Endometrial microvascular endothelial cells (primary cell): ENCODE measurements around the gene CEP152. TPM values are rescaled to one million over a fixed set of nuclear protein-coding genes. Genes with fewer than 3 reads are reported as not detected.
"Not testable (repeated sequence)": the region's sequence is repeated elsewhere in the genome, so short reads cannot be mapped to it uniquely, and the experiment has no call there.

Experiments used
- in situ Hi-C: cut with HindIII; loops from 2 replicates; pipeline ENCODE4 v1.10.0; 2017; ENCODE audit warnings: low sequenced_read_pairs, low pct_unique_long_range_greater_than_20kb; ENCODE audit errors: inconsistent ontology term
- total RNA-seq: library from RNA; depleted of rRNA; stranded (reverse); fragments of >200 nt; gene quantifications from one replicate; pipeline ENCODE4 v1.2.3, GENCODE V29; 2015; ENCODE audit errors: inconsistent ontology term

Gene CEP152
- total RNA-seq, 1 donor from 2014 or later, result 3.4 TPM

GRCh38 chr15:48811325-48811958 is 573 bp upstream of the CEP152 start:
- in situ Hi-C loops, result no loop called here

- in situ Hi-C loops, result no loop called here
Measured at GRCh38 chr15:48806151-48806550, 4.7 kb downstream of the CEP152 start.

GRCh38 chr15:48805591-48805990 is 5.3 kb downstream of the CEP152 start:
- in situ Hi-C loops, result no loop called here

- in situ Hi-C loops, result no loop called here
Measured at GRCh38 chr15:48803877-48804276, 7.0 kb downstream of the CEP152 start.

GRCh38 chr15:48802867-48803266 is 8.0 kb downstream of the CEP152 start:
- in situ Hi-C loops, result no loop called here

GRCh38 chr15:48802257-48802656 is 8.6 kb downstream of the CEP152 start:
- in situ Hi-C loops, result no loop called here

- in situ Hi-C loops, result no loop called here
Measured at GRCh38 chr15:48800811-48801455, 9.9 kb downstream of the CEP152 start.

- in situ Hi-C loops, result no loop called here
Measured at GRCh38 chr15:48800245-48800644, 10.6 kb downstream of the CEP152 start.

- in situ Hi-C loops, result no loop called here
Measured at GRCh38 chr15:48798319-48798718, 12.6 kb downstream of the CEP152 start.

- in situ Hi-C loops, result no loop called here
Measured at GRCh38 chr15:48796930-48797329, 13.9 kb downstream of the CEP152 start.

- in situ Hi-C loops, result no loop called here
Measured at GRCh38 chr15:48796521-48796920, 14.3 kb downstream of the CEP152 start.

- in situ Hi-C loops, result no loop called here
Measured at GRCh38 chr15:48795901-48796300, 15.0 kb downstream of the CEP152 start.

- in situ Hi-C loops, result no loop called here
Measured at GRCh38 chr15:48794697-48795134, 16.2 kb downstream of the CEP152 start.

- in situ Hi-C loops, result no loop called here
Measured at GRCh38 chr15:48792408-48792807, 18.5 kb downstream of the CEP152 start.

GRCh38 chr15:48790466-48791115 is 20.3 kb downstream of the CEP152 start:
- in situ Hi-C loops, result not testable (repeated sequence)

- in situ Hi-C loops, result no loop called here
Measured at GRCh38 chr15:48785712-48786111, 25.2 kb downstream of the CEP152 start.

GRCh38 chr15:48785195-48785594 is 25.7 kb downstream of the CEP152 start:
- in situ Hi-C loops, result no loop called here

GRCh38 chr15:48784756-48785155 is 26.1 kb downstream of the CEP152 start:
- in situ Hi-C loops, result no loop called here

- in situ Hi-C loops, result no loop called here
Measured at GRCh38 chr15:48782911-48783310, 28.0 kb downstream of the CEP152 start.

GRCh38 chr15:48781481-48782081 is 29.3 kb downstream of the CEP152 start:
- in situ Hi-C loops, result no loop called here
